Osteocyte (in vitro differentiated cells): ENCODE results near the gene MSH3. TPM values are rescaled to one million over a fixed set of nuclear protein-coding genes. Genes with fewer than 3 reads are reported as not detected.

Experiments used
- DNase-seq: peaks from one replicate; pipeline ENCODE4 v3.0.0; 2021; ENCODE audit warnings: mixed read lengths; ENCODE audit not compliant: unreplicated experiment; ENCODE audit errors: extremely low spot score
- H3K27ac Mint-ChIP-seq: one replicate; pipeline ENCODE4 v1.8.0; 2021; ENCODE audit warnings: mild to moderate bottlenecking, mixed read lengths; ENCODE audit not compliant: unreplicated experiment
- H3K27me3 Mint-ChIP-seq: one replicate; pipeline ENCODE4 v1.8.0; 2021; ENCODE audit warnings: mixed read lengths; ENCODE audit not compliant: unreplicated experiment
- H3K36me3 Mint-ChIP-seq: one replicate; pipeline ENCODE4 v1.8.0; 2021; ENCODE audit warnings: mixed read lengths; ENCODE audit not compliant: unreplicated experiment
- H3K4me1 Mint-ChIP-seq: one replicate; pipeline ENCODE4 v1.8.0; 2021; ENCODE audit warnings: mixed read lengths; ENCODE audit not compliant: unreplicated experiment
- H3K4me3 Mint-ChIP-seq: one replicate; pipeline ENCODE4 v1.8.0; 2021; ENCODE audit warnings: mild to moderate bottlenecking, moderate library complexity, mixed read lengths; ENCODE audit not compliant: unreplicated experiment
- H3K9me3 Mint-ChIP-seq: one replicate; pipeline ENCODE4 v1.8.0; 2021; ENCODE audit warnings: mixed read lengths; ENCODE audit not compliant: unreplicated experiment
- CTCF ChIP-seq: fragments of 200-600 bp; sonication (generic); IDR thresholded peaks from 2 replicates; pipeline ENCODE4 v1.5.0; 2021; ENCODE audit warnings: antibody characterized with exemption, mild to moderate bottlenecking, moderate library complexity
- total RNA-seq: library from RNA; stranded (reverse); gene quantifications from 2 replicates; pipeline ENCODE4 v1.2.1, GENCODE V29; 2021

The MSH3 gene
- total RNA-seq, 1 donor from 2014 or later: 14.8 TPM

GRCh38 chr5:80615266-80615914, 39.1 kb upstream of the MSH3 start:
- Mint-ChIP-seq H3K27me3 (no peaks in the 10 kb centered on the region), H3K4me3 (no peak overlapping the region), H3K36me3 (no peaks in the 10 kb centered on the region), H3K4me1 (peaks cover 5% of the 10 kb centered on the region), H3K27ac (no peak overlapping the region), H3K9me3 (no peaks in the 10 kb centered on the region)
- DNase-seq: no peak
- no peak for TF ChIP-seq CTCF

- H3K4me1 Mint-ChIP-seq: peaks cover 5% of the 10 kb centered on the region
- H3K4me3 Mint-ChIP-seq: no peak overlapping the region
- no peaks in the 10 kb centered on the region for H3K27me3 Mint-ChIP-seq
- TF ChIP-seq CTCF: no peak
- no peak overlapping the region for H3K27ac Mint-ChIP-seq
- no peak for DNase-seq
- H3K36me3 Mint-ChIP-seq: no peaks in the 10 kb centered on the region
- H3K9me3 Mint-ChIP-seq: no peaks in the 10 kb centered on the region
These were observed 36.0 kb upstream of the MSH3 start for GRCh38 chr5:80618438-80618837.

GRCh38 chr5:80619086-80619485, 35.4 kb upstream of the MSH3 start:
- peaks cover 5% of the 10 kb centered on the region for H3K4me1 Mint-ChIP-seq
- no peak overlapping the region for H3K27ac Mint-ChIP-seq
- no peaks in the 10 kb centered on the region for H3K9me3 Mint-ChIP-seq
- no peak for TF ChIP-seq CTCF
- H3K27me3 Mint-ChIP-seq: no peaks in the 10 kb centered on the region
- DNase-seq: no peak
- no peaks in the 10 kb centered on the region for H3K36me3 Mint-ChIP-seq
- no peak overlapping the region for H3K4me3 Mint-ChIP-seq

- Mint-ChIP-seq H3K36me3 (no peaks in the 10 kb centered on the region), H3K4me1 (peaks cover 5% of the 10 kb centered on the region), H3K4me3 (no peak overlapping the region), H3K27ac (no peak overlapping the region), H3K27me3 (no peaks in the 10 kb centered on the region), H3K9me3 (no peaks in the 10 kb centered on the region)
- TF ChIP-seq CTCF: no peak
- no peak for DNase-seq
These were observed 34.2 kb upstream of the MSH3 start for GRCh38 chr5:80620211-80620610.

GRCh38 chr5:80622756-80623155, 31.7 kb upstream of the MSH3 start:
- no peak overlapping the region for H3K27ac Mint-ChIP-seq
- H3K4me3 Mint-ChIP-seq: no peak overlapping the region
- no peaks in the 10 kb centered on the region for H3K36me3 Mint-ChIP-seq
- no peak for TF ChIP-seq CTCF
- H3K9me3 Mint-ChIP-seq: no peaks in the 10 kb centered on the region
- H3K4me1 Mint-ChIP-seq: no peaks in the 10 kb centered on the region
- H3K27me3 Mint-ChIP-seq: no peaks in the 10 kb centered on the region
- DNase-seq: no peak
